K562 (cell line): ENCODE results near the gene TADA2A. TPM values are rescaled to one million over a fixed set of nuclear protein-coding genes. Genes with fewer than 3 reads are reported as not detected.

Source experiments
- BCOR ChIP-seq: fragments of 450-650 bp; IDR thresholded peaks from 2 replicates; pipeline ENCODE4 v1.6.1; 2016
- CBX1 ChIP-seq: sonication (generic); IDR thresholded peaks from 2 replicates; pipeline ENCODE4 v1.6.1; 2016; ENCODE audit warnings: antibody characterized with exemption, low read depth, mild to moderate bottlenecking
- DMBX1 ChIP-seq: fragments of 250-450 bp; sonication (Bioruptor Pico); IDR thresholded peaks from 2 replicates; pipeline ENCODE4 v1.8.0; 2022; ENCODE audit warnings: inconsistent platforms, mild to moderate bottlenecking, moderate library complexity, borderline replicate concordance
- ETS2 ChIP-seq: IDR thresholded peaks from 2 replicates; pipeline ENCODE4 v1.6.1; 2016; ENCODE audit warnings: borderline replicate concordance, missing genetic modification characterization, mild to moderate bottlenecking, moderate library complexity, missing compliant biosample characterization; ENCODE audit not compliant: poor library complexity, severe bottlenecking
- FOXA3 ChIP-seq, 2 experiments: fragments of 450-650 bp in 1 of 2; sonication (generic) in 1 of 2; formaldehyde crosslinking; IDR thresholded peaks in 1 of 2; conservative IDR thresholded peaks in 1 of 2; 2 replicates each; pipeline versions ENCODE4 v1.4.0 to v1.8.0; 2020 to 2022; ENCODE audit warnings: mild to moderate bottlenecking in 2 of 2, missing genetic modification reagents in 1 of 2
- HNRNPH1 ChIP-seq: fragments of 200-400 bp; formaldehyde crosslinking; optimal IDR thresholded peaks from 2 replicates; pipeline ENCODE3; 2017; ENCODE audit warnings: low read depth, mild to moderate bottlenecking, low read length, moderate library complexity
- MTA3 ChIP-seq: fragments of 450-650 bp; formaldehyde crosslinking; IDR thresholded peaks from 2 replicates; pipeline ENCODE4 v1.6.1; 2017; ENCODE audit warnings: mild to moderate bottlenecking, borderline replicate concordance
- NCOR1 ChIP-seq: fragments of 450-650 bp; IDR thresholded peaks from 2 replicates; pipeline ENCODE4 v1.6.1; 2016; ENCODE audit warnings: mild to moderate bottlenecking, moderate library complexity
- SAFB2 ChIP-seq: fragments of 200-400 bp; formaldehyde crosslinking; IDR thresholded peaks from 2 replicates; pipeline ENCODE4 v1.6.1; 2018; ENCODE audit warnings: borderline replicate concordance, low read length, low read depth, moderate library complexity; ENCODE audit not compliant: severe bottlenecking
- ZNF589 ChIP-seq: fragments of 200-800 bp; sonication (Bioruptor generic); IDR thresholded peaks from 2 replicates; pipeline ENCODE4 v1.6.1; 2016; ENCODE audit warnings: low read depth, missing genetic modification characterization, missing compliant biosample characterization
- ZNF778 ChIP-seq: fragments of 450-650 bp; formaldehyde crosslinking; IDR thresholded peaks from 2 replicates; pipeline ENCODE4 v1.4.0; 2020; ENCODE audit warnings: mild to moderate bottlenecking, moderate library complexity
- polyA plus RNA-seq, 8 experiments: library from polyadenylated mRNA; depleted of rRNA in 4 of 8; stranded (reverse) in 5 of 8; unstranded in 3 of 8; fragments of >200 nt; fragmentation: Nextera tagmentation in 2 of 8; fragmentation: Illumina TruSeq in 1 of 8; extraction: Ambion mirVana in 2 of 8; extraction: Trizol in 1 of 8; gene quantifications; 2 replicates each; pipeline versions ENCODE4 v1.2.1 to v1.2.3, GENCODE V29; 2011 to 2014; ENCODE audit warnings: inconsistent platforms in 1 of 8, missing spikeins in 1 of 8
- total RNA-seq, 7 experiments: library from RNA; depleted of rRNA in 6 of 7; stranded (reverse); fragments of >200 nt in 6 of 7; fragmentation: Illumina TruSeq in 2 of 7; extraction: Trizol in 2 of 7; gene quantifications; 2 replicates each; pipeline versions ENCODE4 v1.2.1 to v1.2.3, GENCODE V29; 2011 to 2021; ENCODE audit warnings: low replicate concordance in 1 of 7
- TF ChIP-seq, protein P1 (sequence below): fragments of 250-450 bp; sonication (Bioruptor Pico); IDR thresholded peaks from 2 replicates; pipeline ENCODE4 v1.4.0; 2020
- TF ChIP-seq, protein P2 (sequence below): sonication (generic); formaldehyde crosslinking; IDR thresholded peaks from 2 replicates; pipeline ENCODE4 v1.8.1; 2023; ENCODE audit warnings: missing genetic modification reagents, mild to moderate bottlenecking, borderline replicate concordance

Gene TADA2A
- total and polyA plus RNA-seq, 9 of the 15 experiments (the other 6 are each of a cell fraction or from before 2014, with no cell fraction given), result 13.8 to 37.7 (median 25.0) TPM

GRCh38 chr17:37406635-37407461 lies at the start of gene TADA2A, which contains the start of gene ACACA (continued):
- TF ChIP-seq, protein P1, sequence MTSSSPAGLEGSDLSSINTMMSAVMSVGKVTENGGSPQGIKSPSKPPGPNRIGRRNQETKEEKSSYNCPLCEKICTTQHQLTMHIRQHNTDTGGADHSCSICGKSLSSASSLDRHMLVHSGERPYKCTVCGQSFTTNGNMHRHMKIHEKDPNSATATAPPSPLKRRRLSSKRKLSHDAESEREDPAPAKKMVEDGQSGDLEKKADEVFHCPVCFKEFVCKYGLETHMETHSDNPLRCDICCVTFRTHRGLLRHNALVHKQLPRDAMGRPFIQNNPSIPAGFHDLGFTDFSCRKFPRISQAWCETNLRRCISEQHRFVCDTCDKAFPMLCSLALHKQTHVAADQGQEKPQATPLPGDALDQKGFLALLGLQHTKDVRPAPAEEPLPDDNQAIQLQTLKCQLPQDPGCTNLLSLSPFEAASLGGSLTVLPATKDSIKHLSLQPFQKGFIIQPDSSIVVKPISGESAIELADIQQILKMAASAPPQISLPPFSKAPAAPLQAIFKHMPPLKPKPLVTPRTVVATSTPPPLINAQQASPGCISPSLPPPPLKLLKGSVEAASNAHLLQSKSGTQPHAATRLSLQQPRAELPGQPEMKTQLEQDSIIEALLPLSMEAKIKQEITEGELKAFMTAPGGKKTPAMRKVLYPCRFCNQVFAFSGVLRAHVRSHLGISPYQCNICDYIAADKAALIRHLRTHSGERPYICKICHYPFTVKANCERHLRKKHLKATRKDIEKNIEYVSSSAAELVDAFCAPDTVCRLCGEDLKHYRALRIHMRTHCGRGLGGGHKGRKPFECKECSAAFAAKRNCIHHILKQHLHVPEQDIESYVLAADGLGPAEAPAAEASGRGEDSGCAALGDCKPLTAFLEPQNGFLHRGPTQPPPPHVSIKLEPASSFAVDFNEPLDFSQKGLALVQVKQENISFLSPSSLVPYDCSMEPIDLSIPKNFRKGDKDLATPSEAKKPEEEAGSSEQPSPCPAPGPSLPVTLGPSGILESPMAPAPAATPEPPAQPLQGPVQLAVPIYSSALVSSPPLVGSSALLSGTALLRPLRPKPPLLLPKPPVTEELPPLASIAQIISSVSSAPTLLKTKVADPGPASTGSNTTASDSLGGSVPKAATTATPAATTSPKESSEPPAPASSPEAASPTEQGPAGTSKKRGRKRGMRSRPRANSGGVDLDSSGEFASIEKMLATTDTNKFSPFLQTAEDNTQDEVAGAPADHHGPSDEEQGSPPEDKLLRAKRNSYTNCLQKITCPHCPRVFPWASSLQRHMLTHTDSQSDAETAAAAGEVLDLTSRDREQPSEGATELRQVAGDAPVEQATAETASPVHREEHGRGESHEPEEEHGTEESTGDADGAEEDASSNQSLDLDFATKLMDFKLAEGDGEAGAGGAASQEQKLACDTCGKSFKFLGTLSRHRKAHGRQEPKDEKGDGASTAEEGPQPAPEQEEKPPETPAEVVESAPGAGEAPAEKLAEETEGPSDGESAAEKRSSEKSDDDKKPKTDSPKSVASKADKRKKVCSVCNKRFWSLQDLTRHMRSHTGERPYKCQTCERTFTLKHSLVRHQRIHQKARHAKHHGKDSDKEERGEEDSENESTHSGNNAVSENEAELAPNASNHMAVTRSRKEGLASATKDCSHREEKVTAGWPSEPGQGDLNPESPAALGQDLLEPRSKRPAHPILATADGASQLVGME (CRISPR knock-in tag), result no peak
- TF ChIP-seq FOXA3 (CRISPR knock-in tag; conservative IDR thresholded peaks at IDR 0.05 in 1 of 2, IDR thresholded peaks at IDR 0.05 in 1 of 2) (no peak), MTA3 (peak; percentile 70; the same call in 1 of the 2 replicates), DMBX1 (peak; percentile 32; the same call in 1 of the 2 replicates), ZNF778 (CRISPR knock-in tag) (no peak), ZNF589 (CRISPR knock-in tag) (0 out of 2 replicates have a peak, but pooled peaks have one; percentile 31), NCOR1 (no peak), ETS2 (tag) (no peak), CBX1 (0 out of 2 replicates have a peak, but pooled peaks have one; percentile 32), BCOR (no peak), SAFB2 (no peak), HNRNPH1 (no peak)
- TF ChIP-seq, protein P2, sequence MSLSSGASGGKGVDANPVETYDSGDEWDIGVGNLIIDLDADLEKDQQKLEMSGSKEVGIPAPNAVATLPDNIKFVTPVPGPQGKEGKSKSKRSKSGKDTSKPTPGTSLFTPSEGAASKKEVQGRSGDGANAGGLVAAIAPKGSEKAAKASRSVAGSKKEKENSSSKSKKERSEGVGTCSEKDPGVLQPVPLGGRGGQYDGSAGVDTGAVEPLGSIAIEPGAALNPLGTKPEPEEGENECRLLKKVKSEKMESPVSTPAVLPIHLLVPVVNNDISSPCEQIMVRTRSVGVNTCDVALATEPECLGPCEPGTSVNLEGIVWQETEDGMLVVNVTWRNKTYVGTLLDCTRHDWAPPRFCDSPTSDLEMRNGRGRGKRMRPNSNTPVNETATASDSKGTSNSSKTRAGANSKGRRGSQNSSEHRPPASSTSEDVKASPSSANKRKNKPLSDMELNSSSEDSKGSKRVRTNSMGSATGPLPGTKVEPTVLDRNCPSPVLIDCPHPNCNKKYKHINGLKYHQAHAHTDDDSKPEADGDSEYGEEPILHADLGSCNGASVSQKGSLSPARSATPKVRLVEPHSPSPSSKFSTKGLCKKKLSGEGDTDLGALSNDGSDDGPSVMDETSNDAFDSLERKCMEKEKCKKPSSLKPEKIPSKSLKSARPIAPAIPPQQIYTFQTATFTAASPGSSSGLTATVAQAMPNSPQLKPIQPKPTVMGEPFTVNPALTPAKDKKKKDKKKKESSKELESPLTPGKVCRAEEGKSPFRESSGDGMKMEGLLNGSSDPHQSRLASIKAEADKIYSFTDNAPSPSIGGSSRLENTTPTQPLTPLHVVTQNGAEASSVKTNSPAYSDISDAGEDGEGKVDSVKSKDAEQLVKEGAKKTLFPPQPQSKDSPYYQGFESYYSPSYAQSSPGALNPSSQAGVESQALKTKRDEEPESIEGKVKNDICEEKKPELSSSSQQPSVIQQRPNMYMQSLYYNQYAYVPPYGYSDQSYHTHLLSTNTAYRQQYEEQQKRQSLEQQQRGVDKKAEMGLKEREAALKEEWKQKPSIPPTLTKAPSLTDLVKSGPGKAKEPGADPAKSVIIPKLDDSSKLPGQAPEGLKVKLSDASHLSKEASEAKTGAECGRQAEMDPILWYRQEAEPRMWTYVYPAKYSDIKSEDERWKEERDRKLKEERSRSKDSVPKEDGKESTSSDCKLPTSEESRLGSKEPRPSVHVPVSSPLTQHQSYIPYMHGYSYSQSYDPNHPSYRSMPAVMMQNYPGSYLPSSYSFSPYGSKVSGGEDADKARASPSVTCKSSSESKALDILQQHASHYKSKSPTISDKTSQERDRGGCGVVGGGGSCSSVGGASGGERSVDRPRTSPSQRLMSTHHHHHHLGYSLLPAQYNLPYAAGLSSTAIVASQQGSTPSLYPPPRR, result no peak
